HepG2 (cell line): ENCODE results near the gene AKAP3.

Source experiments
- CEBPG ChIP-seq: IDR thresholded peaks from 2 replicates; pipeline ENCODE4 v1.6.1; 2016
- ELF1 ChIP-seq: sonication (generic); formaldehyde crosslinking; IDR thresholded peaks from 2 replicates; pipeline ENCODE4 v1.4.0; 2020; ENCODE audit warnings: missing genetic modification reagents
- ELF4 ChIP-seq: sonication (generic); formaldehyde crosslinking; IDR thresholded peaks from 2 replicates; pipeline ENCODE4 v1.5.0; 2020; ENCODE audit warnings: missing genetic modification reagents, mild to moderate bottlenecking, moderate library complexity, borderline replicate concordance
- PCBP2 ChIP-seq: fragments of 200-400 bp; formaldehyde crosslinking; optimal IDR thresholded peaks from 2 replicates; pipeline ENCODE3; 2018; ENCODE audit warnings: low read length, low read depth; ENCODE audit not compliant: poor library complexity, severe bottlenecking
- RAD51 ChIP-seq: fragments of 450-650 bp; IDR thresholded peaks from 2 replicates; pipeline ENCODE4 v1.6.1; 2016; ENCODE audit warnings: borderline replicate concordance
- SMAD1 ChIP-seq: sonication (generic); formaldehyde crosslinking; IDR thresholded peaks from 2 replicates; pipeline ENCODE4 v1.4.0; 2020; ENCODE audit warnings: missing genetic modification reagents, low read depth, mild to moderate bottlenecking, borderline replicate concordance
- TBL1XR1 ChIP-seq: fragments of 150-350 bp; IDR thresholded peaks from 2 replicates; pipeline ENCODE4 v1.6.1; 2014; ENCODE audit warnings: borderline replicate concordance, low read length; ENCODE audit not compliant: partially characterized antibody
- TF ChIP-seq, protein P1 (sequence below): sonication (generic); formaldehyde crosslinking; IDR thresholded peaks from 2 replicates; pipeline ENCODE4 v1.9.0; 2021; ENCODE audit warnings: missing genetic modification reagents, mild to moderate bottlenecking, borderline replicate concordance
- TF ChIP-seq, protein P2 (sequence below): sonication (generic); formaldehyde crosslinking; IDR thresholded peaks from 2 replicates; pipeline ENCODE4 v1.5.0; 2020; ENCODE audit warnings: mild to moderate bottlenecking, missing genetic modification reagents, moderate library complexity
- TF ChIP-seq, protein P3 (sequence below), 2 experiments: IDR thresholded peaks; 2 replicates each; pipeline ENCODE4 v1.6.1; 2011 to 2012; ENCODE audit warnings: low read length in 2 of 2, borderline replicate concordance in 1 of 2, low read depth in 1 of 2, mild to moderate bottlenecking in 1 of 2, moderate library complexity in 1 of 2
- TF ChIP-seq, protein P4 (sequence below): sonication (generic); formaldehyde crosslinking; IDR thresholded peaks from 2 replicates; pipeline ENCODE4 v1.8.0; 2022; ENCODE audit warnings: low read depth, missing genetic modification reagents

DNA sequence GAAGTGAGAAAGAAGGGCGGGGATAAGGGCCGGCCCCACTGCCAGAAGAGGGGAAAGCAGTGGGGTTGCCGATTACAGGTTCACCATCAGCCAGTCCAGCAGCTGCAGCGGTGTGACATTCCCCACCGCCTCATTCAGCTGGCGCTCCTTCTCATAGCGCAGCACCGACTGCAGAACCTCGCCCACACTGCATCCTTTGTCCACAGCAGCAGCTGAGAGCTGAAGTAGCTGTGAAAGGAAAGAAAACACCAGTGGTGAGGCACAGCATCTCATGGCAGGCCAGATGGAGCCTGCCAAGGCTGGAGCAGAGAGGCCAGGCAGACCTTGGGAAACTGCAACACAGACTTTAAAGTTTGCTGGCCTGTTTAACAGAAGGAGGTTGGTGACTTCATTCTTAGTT, 33.2 kb downstream of the AKAP3 start:
- TF ChIP-seq ELF1 (CRISPR knock-in tag) (no peak), ELF4 (CRISPR knock-in tag) (no peak), TBL1XR1 (no peak), CEBPG (CRISPR knock-in tag) (no peak), RAD51 (no peak), SMAD1 (CRISPR knock-in tag) (no peak), PCBP2 (no peak)
- TF ChIP-seq, protein P1, sequence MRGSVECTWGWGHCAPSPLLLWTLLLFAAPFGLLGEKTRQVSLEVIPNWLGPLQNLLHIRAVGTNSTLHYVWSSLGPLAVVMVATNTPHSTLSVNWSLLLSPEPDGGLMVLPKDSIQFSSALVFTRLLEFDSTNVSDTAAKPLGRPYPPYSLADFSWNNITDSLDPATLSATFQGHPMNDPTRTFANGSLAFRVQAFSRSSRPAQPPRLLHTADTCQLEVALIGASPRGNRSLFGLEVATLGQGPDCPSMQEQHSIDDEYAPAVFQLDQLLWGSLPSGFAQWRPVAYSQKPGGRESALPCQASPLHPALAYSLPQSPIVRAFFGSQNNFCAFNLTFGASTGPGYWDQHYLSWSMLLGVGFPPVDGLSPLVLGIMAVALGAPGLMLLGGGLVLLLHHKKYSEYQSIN, result no peak
- TF ChIP-seq, protein P2, sequence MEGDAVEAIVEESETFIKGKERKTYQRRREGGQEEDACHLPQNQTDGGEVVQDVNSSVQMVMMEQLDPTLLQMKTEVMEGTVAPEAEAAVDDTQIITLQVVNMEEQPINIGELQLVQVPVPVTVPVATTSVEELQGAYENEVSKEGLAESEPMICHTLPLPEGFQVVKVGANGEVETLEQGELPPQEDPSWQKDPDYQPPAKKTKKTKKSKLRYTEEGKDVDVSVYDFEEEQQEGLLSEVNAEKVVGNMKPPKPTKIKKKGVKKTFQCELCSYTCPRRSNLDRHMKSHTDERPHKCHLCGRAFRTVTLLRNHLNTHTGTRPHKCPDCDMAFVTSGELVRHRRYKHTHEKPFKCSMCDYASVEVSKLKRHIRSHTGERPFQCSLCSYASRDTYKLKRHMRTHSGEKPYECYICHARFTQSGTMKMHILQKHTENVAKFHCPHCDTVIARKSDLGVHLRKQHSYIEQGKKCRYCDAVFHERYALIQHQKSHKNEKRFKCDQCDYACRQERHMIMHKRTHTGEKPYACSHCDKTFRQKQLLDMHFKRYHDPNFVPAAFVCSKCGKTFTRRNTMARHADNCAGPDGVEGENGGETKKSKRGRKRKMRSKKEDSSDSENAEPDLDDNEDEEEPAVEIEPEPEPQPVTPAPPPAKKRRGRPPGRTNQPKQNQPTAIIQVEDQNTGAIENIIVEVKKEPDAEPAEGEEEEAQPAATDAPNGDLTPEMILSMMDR (CRISPR knock-in tag), result no peak
- TF ChIP-seq, protein P3, sequence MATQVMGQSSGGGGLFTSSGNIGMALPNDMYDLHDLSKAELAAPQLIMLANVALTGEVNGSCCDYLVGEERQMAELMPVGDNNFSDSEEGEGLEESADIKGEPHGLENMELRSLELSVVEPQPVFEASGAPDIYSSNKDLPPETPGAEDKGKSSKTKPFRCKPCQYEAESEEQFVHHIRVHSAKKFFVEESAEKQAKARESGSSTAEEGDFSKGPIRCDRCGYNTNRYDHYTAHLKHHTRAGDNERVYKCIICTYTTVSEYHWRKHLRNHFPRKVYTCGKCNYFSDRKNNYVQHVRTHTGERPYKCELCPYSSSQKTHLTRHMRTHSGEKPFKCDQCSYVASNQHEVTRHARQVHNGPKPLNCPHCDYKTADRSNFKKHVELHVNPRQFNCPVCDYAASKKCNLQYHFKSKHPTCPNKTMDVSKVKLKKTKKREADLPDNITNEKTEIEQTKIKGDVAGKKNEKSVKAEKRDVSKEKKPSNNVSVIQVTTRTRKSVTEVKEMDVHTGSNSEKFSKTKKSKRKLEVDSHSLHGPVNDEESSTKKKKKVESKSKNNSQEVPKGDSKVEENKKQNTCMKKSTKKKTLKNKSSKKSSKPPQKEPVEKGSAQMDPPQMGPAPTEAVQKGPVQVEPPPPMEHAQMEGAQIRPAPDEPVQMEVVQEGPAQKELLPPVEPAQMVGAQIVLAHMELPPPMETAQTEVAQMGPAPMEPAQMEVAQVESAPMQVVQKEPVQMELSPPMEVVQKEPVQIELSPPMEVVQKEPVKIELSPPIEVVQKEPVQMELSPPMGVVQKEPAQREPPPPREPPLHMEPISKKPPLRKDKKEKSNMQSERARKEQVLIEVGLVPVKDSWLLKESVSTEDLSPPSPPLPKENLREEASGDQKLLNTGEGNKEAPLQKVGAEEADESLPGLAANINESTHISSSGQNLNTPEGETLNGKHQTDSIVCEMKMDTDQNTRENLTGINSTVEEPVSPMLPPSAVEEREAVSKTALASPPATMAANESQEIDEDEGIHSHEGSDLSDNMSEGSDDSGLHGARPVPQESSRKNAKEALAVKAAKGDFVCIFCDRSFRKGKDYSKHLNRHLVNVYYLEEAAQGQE (IDR thresholded peaks at IDR 0.05; ENCODE audit: borderline replicate concordance in 1 of 2, low read depth in 1 of 2, low read length in 2 of 2), result no peak
- TF ChIP-seq, protein P4, sequence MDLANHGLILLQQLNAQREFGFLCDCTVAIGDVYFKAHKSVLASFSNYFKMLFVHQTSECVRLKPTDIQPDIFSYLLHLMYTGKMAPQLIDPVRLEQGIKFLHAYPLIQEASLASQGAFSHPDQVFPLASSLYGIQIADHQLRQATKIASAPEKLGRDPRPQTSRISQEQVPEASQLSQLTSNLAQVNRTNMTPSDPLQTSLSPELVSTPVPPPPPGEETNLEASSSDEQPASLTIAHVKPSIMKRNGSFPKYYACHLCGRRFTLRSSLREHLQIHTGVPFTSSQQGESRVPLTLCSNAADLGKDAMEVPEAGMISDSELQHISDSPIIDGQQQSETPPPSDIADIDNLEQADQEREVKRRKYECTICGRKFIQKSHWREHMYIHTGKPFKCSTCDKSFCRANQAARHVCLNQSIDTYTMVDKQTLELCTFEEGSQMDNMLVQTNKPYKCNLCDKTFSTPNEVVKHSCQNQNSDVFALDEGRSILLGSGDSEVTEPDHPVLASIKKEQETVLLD (CRISPR knock-in tag), result no peak
